H1 (cell line): Measurements from ENCODE around the gene LGALS12.

ENCODE experiments used
- CREB1 ChIP-seq: IDR thresholded peaks from 2 replicates; pipeline ENCODE4 v1.6.1; 2012; ENCODE audit warnings: inconsistent platforms
- CTCF ChIP-seq, 3 experiments: IDR thresholded peaks; 1 replicate in 2 of 3; 2 replicates in 1 of 3; pipeline versions ENCODE4 v1.5.1 to v1.6.1; 2011; ENCODE audit warnings: low read length in 3 of 3, mild to moderate bottlenecking in 3 of 3, inconsistent platforms in 2 of 3, low read depth in 1 of 3, moderate library complexity in 1 of 3; ENCODE audit not compliant: insufficient read depth in 1 of 3; ENCODE audit errors: control extremely low read depth in 1 of 3
- EGR1 ChIP-seq: IDR thresholded peaks from 2 replicates; pipeline ENCODE4 v1.6.1; 2011; ENCODE audit warnings: low read depth, low read length, borderline replicate concordance
- HDAC2 ChIP-seq, 2 experiments: fragments of 300-600 bp in 1 of 2; sonication (generic) in 1 of 2; IDR thresholded peaks; 2 replicates each; pipeline ENCODE4 v1.6.1; 2011 to 2012; ENCODE audit warnings: low read depth in 2 of 2, low read length in 2 of 2, mild to moderate bottlenecking in 2 of 2, moderate library complexity in 2 of 2, borderline replicate concordance in 1 of 2, inconsistent platforms in 1 of 2
- POLR2A ChIP-seq, 2 experiments: IDR thresholded peaks; 1 replicate in 1 of 2; 2 replicates in 1 of 2; pipeline ENCODE4 v1.6.1; 2011; ENCODE audit warnings: low read depth in 2 of 2, low read length in 2 of 2, mild to moderate bottlenecking in 2 of 2; ENCODE audit errors: control extremely low read depth in 1 of 2
- POLR2AphosphoS5 ChIP-seq: IDR thresholded peaks from 2 replicates; pipeline ENCODE4 v1.6.1; 2011; ENCODE audit warnings: low read depth, low read length
- SP1 ChIP-seq: IDR thresholded peaks from 2 replicates; pipeline ENCODE4 v1.6.1; 2011; ENCODE audit warnings: low read depth, low read length
- TEAD4 ChIP-seq: IDR thresholded peaks from 2 replicates; pipeline ENCODE4 v1.6.1; 2012; ENCODE audit warnings: low read depth, low read length, inconsistent platforms, mixed read lengths

GRCh38 chr11:63521896-63522295 lies 16.0 kb downstream of the LGALS12 start:
- TF ChIP-seq EGR1 (no peak), POLR2A (IDR thresholded peaks at IDR 0.05; ENCODE audit: control extremely low read depth in 1 of 2, low read depth in 2 of 2, low read length in 2 of 2) (no peak), CREB1 (no peak), SP1 (no peak), CTCF (IDR thresholded peaks at IDR 0.05; ENCODE audit: control extremely low read depth in 1 of 3, insufficient read depth in 1 of 3, low read depth in 1 of 3, low read length in 3 of 3) (no peak), POLR2AphosphoS5 (no peak), HDAC2 (IDR thresholded peaks at IDR 0.05; ENCODE audit: borderline replicate concordance in 1 of 2, low read depth in 2 of 2, low read length in 2 of 2) (no peak), TEAD4 (no peak)
